Motor neuron (in vitro differentiated cells): ENCODE data around the gene RIMS1. TPM values are rescaled to one million over a fixed set of nuclear protein-coding genes. Genes with fewer than 3 reads are reported as not detected.
"Not testable (repeated sequence)": the region's sequence is repeated elsewhere in the genome, so short reads cannot be mapped to it uniquely, and the experiment has no call there.

Experiments used
- ATAC-seq, 8 experiments: fragments of 200-7000 bp; cut with Tn5 transposase; replicated peaks in 6 of 8; 2 replicates each; pipeline ENCODE4 v1.8.0; 2021; ENCODE audit warnings: mild to moderate bottlenecking in 8 of 8, moderate library complexity in 8 of 8
- H3K27ac ChIP-seq, 2 donors: fragments of 250-450 bp; sonication (Bioruptor Pico); 2 replicates each; pipeline ENCODE4 v1.9.0; 2021; ENCODE audit warnings: antibody characterized with exemption in 2 of 2, mild to moderate bottlenecking in 2 of 2, moderate library complexity in 1 of 2
- H3K4me1 ChIP-seq, 2 donors: fragments of 250-450 bp; sonication (Bioruptor Pico); replicated peaks in 1 of 2; 2 replicates each; pipeline ENCODE4 v1.6.1; 2021; ENCODE audit warnings: antibody characterized with exemption in 2 of 2, mild to moderate bottlenecking in 2 of 2, moderate library complexity in 1 of 2
- H3K4me3 ChIP-seq, 5 donors: fragments of 250-450 bp; sonication (Bioruptor Pico); 2 replicates each; pipeline ENCODE4 v1.9.0; 2021; ENCODE audit warnings: antibody characterized with exemption in 5 of 5, mild to moderate bottlenecking in 5 of 5, moderate library complexity in 4 of 5
- WGBS, 10 experiments: fragments of 450-650 bp; shearing (Covaris generic); methylation state at CpG; one replicate each; pipeline ENCODE4 v1.0.0; 2022; 5-methylcytosine and 5-hydroxymethylcytosine counted together
- in situ Hi-C, 9 experiments: fragments of 400-800 bp; cut with MboI; loops; one replicate each; pipeline ENCODE4 v1.15.0; 2021; ENCODE audit warnings: low sequenced_read_pairs in 9 of 9, low pct_unique_long_range_greater_than_20kb in 2 of 9; ENCODE audit not compliant: unreplicated experiment in 9 of 9
- total RNA-seq, 8 experiments: library from RNA; unstranded; fragments of 300-600 nt; gene quantifications; 2 replicates each; pipeline versions ENCODE4 v1.2.3 to v1.2.4, GENCODE V29; 2022

The RIMS1 gene
- total RNA-seq, 8 experiments from 2014 or later: 0.04 to 41.5 (median 25.1) TPM; not detected in 1

GRCh38 chr6:72283571-72283970, 397.2 kb downstream of the RIMS1 start:
- Histone ChIP-seq H3K4me3 (no peak overlapping the region), H3K4me1 (peaks cover 0 to 2% of the 10 kb centered on the region in 2 donors), H3K27ac (no peak overlapping the region)
- in situ Hi-C loops: no loop called here
- 6 to 93% (median 69%) methylated on average over 1 to 3 of the region's 3 CpGs; no CpG with 5 or more reads in 1 of the 10 experiments for WGBS, 10 experiments
- no peak for ATAC-seq

DNA sequence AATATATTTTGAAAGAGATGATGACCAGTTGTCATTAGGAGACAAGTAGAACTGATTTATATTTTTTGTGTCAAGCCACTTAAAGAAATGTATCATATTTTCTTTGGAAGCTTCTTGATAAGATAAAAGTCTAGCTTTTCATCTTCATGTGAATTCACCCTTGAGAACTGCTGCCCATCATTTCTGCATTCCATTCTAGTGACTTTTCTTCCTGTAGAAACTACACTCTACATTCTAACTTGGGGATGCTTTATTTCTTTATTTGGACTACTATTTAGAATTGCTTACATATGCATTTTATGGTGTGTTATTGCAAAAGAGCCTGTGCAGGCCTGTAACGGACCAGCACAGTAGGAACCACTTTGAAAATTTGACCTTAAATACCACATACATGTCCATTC, 400.6 kb downstream of the RIMS1 start:
- in situ Hi-C loops: no loop called here
- Histone ChIP-seq H3K27ac (no peak overlapping the region), H3K4me3 (no peak overlapping the region), H3K4me1 (peaks cover 3 to 4% of the 10 kb centered on the region in 2 donors)
- ATAC-seq: no peak
- 9 to 100% (median 83%) methylated on average over 1 of the region's 1 CpG; no CpG with 5 or more reads in 4 of the 10 experiments for WGBS, 10 experiments

- ATAC-seq: peak in 1 of 8 experiments; percentile 36
- in situ Hi-C loops: no loop called here
- Histone ChIP-seq H3K4me3 (no peak overlapping the region), H3K4me1 (peaks cover 3 to 4% of the 10 kb centered on the region in 2 donors), H3K27ac (no peak overlapping the region)
- WGBS, 10 experiments: 64 to 100% (median 95%) methylated on average over 1 to 5 of the region's 5 CpGs; no CpG with 5 or more reads in 4 of the 10 experiments
Observed at GRCh38 chr6:72287801-72288200, 401.5 kb downstream of the RIMS1 start.

GRCh38 chr6:72288592-72288991, 402.2 kb downstream of the RIMS1 start:
- H3K4me3 ChIP-seq: no peak overlapping the region
- no peak overlapping the region for H3K27ac ChIP-seq
- H3K4me1 ChIP-seq: peaks cover 3 to 4% of the 10 kb centered on the region in 2 donors
- no peak for ATAC-seq
- 13 to 86% (median 52%) methylated on average over 1 to 2 of the region's 2 CpGs for WGBS, 10 experiments
- in situ Hi-C loops: no loop called here

DNA sequence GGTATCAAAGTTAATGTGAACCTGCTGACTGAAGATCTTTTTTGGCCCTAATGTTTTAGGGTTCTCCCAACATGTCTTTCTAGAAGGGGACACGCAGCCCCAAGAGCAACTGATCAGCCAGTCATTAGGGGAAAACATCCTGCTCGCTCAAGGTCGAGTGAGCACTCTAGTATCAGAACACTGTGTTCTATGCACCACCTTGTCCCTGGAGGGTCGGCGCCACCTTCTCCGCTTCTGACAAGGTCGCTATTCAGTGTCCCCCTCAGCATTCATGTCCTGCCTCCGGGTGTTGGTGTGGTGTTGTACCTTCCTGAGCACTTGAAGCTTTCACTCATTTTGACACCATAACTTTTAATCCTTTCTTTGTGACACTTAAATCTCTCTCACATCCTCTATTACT, 404.3 kb downstream of the RIMS1 start:
- Histone ChIP-seq H3K4me3 (no peak overlapping the region), H3K27ac (no peak overlapping the region), H3K4me1 (peaks cover 3 to 4% of the 10 kb centered on the region in 2 donors)
- in situ Hi-C loops: no loop called here
- ATAC-seq: no peak
- WGBS, 10 experiments: 18 to 92% (median 88%) methylated on average over 1 to 8 of the region's 8 CpGs

- Histone ChIP-seq H3K4me1 (no peaks in the 10 kb centered on the region), H3K4me3 (no peak overlapping the region), H3K27ac (no peak overlapping the region)
- in situ Hi-C loops: no loop called here
- ATAC-seq: no peak
Observed at GRCh38 chr6:72296375-72296774, 410.0 kb downstream of the RIMS1 start.

DNA sequence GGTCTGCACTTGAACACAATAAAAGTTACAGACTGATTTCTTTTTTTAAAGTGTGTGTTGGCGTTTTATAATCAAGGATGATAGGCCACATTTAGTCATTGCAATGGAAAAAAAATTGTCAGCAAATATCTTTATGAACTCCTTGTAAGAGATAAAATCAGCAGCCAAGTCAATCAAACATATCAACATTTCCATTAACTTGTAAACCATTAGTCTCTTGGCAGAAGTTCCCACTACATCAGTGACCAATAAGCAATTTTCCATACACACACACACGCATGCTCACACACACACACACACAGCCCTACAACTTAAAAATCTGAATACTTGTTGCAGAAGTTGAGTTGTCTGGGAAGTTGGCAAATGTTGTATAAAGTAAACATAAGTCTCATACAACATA, 419.6 kb downstream of the RIMS1 start:
- no peak for ATAC-seq
- no peak overlapping the region for H3K4me3 ChIP-seq
- no peak overlapping the region for H3K27ac ChIP-seq
- 18 to 100% (median 82%) methylated on average over 1 to 2 of the region's 2 CpGs for WGBS, 10 experiments
- in situ Hi-C loops: no loop called here
- no peaks in the 10 kb centered on the region for H3K4me1 ChIP-seq

GRCh38 chr6:72316675-72317380, 430.5 kb downstream of the RIMS1 start:
- H3K4me3 ChIP-seq: no peak overlapping the region
- no peak for ATAC-seq
- 75 to 100% methylated on average over 1 to 3 of the region's 9 CpGs; no CpG with 5 or more reads in 8 of the 10 experiments for WGBS, 10 experiments
- in situ Hi-C loops: no loop called here
- H3K27ac ChIP-seq: no peak overlapping the region
- H3K4me1 ChIP-seq: no peaks in the 10 kb centered on the region

DNA sequence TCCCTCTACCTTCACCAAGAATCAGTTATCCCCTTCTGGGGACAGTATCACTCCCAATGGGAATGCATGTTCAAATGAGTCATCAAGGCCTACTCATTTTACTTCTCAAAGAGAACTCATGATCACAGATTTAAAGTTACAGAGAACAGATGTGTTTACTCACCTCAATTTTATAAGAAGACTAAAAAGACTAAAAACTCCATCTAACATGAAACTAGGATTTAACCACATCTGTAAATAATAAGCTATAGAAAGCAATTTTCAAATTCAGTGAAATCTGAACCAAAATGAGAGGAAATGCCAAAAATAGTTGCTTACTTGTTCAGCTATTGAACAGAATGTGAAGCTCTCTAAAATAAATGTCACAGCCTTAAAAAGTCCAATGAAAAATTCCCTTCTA, 435.4 kb downstream of the RIMS1 start:
- in situ Hi-C loops: no loop called here
- H3K4me3 ChIP-seq: no peak overlapping the region
- peak in 2 of 8 experiments; percentile 47 to 51 for ATAC-seq
- H3K27ac ChIP-seq: no peak overlapping the region
- no peaks in the 10 kb centered on the region for H3K4me1 ChIP-seq

- H3K27ac ChIP-seq: no peak overlapping the region
- peak in 1 of 8 experiments; percentile 23 for ATAC-seq
- WGBS, 10 experiments: 0 to 80% (median 60%) methylated on average over 1 to 2 of the region's 2 CpGs; no CpG with 5 or more reads in 2 of the 10 experiments
- no peak overlapping the region for H3K4me3 ChIP-seq
- in situ Hi-C loops: no loop called here
- H3K4me1 ChIP-seq: no peaks in the 10 kb centered on the region
Observed at GRCh38 chr6:72322771-72323170, 436.4 kb downstream of the RIMS1 start.

- in situ Hi-C loops: no loop called here
- Histone ChIP-seq H3K4me1 (no peaks in the 10 kb centered on the region), H3K4me3 (no peak overlapping the region), H3K27ac (no peak overlapping the region)
- ATAC-seq: no peak
- 24 to 100% (median 93%) methylated on average over 1 to 4 of the region's 4 CpGs for WGBS, 10 experiments
Observed at GRCh38 chr6:72324591-72324990, 438.2 kb downstream of the RIMS1 start.

GRCh38 chr6:72328775-72329174, 442.4 kb downstream of the RIMS1 start:
- in situ Hi-C loops: no loop called here
- ATAC-seq: no peak
- Histone ChIP-seq H3K4me1 (no peaks in the 10 kb centered on the region), H3K4me3 (no peak overlapping the region), H3K27ac (no peak overlapping the region)
- WGBS, 10 experiments: 0 to 100% (median 60%) methylated on average over 1 of the region's 1 CpG; no CpG with 5 or more reads in 1 of the 10 experiments

- 66 to 100% (median 94%) methylated on average over 1 to 2 of the region's 2 CpGs; no CpG with 5 or more reads in 5 of the 10 experiments for WGBS, 10 experiments
- ATAC-seq, H3K27ac ChIP-seq, H3K4me3 ChIP-seq, H3K4me1 ChIP-seq, in situ Hi-C loops: not testable (repeated sequence)
Observed at GRCh38 chr6:72335203-72335602, 448.9 kb downstream of the RIMS1 start.

DNA sequence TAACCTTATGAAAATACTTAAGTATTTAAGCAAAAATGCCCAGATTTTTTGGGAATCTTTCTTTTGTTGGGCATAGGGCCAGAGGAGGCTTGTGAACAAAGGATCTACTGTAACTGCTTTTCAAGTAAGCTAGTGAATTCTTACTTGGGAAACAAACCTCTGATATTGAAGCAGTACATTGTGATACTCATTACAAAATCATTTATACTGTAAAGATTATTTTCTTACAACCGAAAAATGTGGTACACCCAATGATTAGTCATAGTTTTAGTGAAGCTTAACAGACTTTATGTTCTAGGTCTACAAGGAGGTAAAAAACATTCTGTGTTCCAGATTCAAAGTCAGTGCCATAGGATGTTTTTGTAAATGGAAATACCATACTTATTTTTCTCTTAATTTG, 462.6 kb downstream of the RIMS1 start:
- WGBS, 10 experiments: 0 to 100% (median 86%) methylated on average over 1 of the region's 1 CpG; no CpG with 5 or more reads in 1 of the 10 experiments
- in situ Hi-C loops: no loop called here
- ATAC-seq: no peak
- Histone ChIP-seq H3K4me3 (no peak overlapping the region), H3K4me1 (peaks cover 0 to 4% of the 10 kb centered on the region in 2 donors), H3K27ac (no peak overlapping the region)
